Stimulated activated CD8-positive, alpha-beta memory T cell treated with anti-CD3 and anti-CD28 coated beads, Interleukin-4, amount 100 ng/mL, for 1 hour (primary cell): Measurements from ENCODE around the gene FAXDC2.
A peak's percentile ranks its signal among the peaks of the same experiment; 100 is the strongest.
"Not testable (repeated sequence)": the region's sequence is repeated elsewhere in the genome, so short reads cannot be mapped to it uniquely, and the experiment has no call there.

Experiments used
- DNase-seq, 2 donors: peaks; one replicate each; pipeline ENCODE4 v3.0.0-alpha.2; 2020; ENCODE audit warnings: low read depth in 2 of 2, low spot score in 1 of 2

FAXDC2 gene

GRCh38 chr5:154861946-154862345, 11.5 kb upstream of the FAXDC2 start:
- no peak for DNase-seq

GRCh38 chr5:154860765-154861164, 10.4 kb upstream of the FAXDC2 start:
- no peak for DNase-seq

- DNase-seq: no peak
Measured at GRCh38 chr5:154860123-154860522, 9.7 kb upstream of the FAXDC2 start.

GRCh38 chr5:154858972-154859871, 8.8 kb upstream of the FAXDC2 start:
- DNase-seq: no peak

- peak; percentile 95 for DNase-seq
Measured at GRCh38 chr5:154858297-154858971, 8.0 kb upstream of the FAXDC2 start, which contains the start of gene CNOT8. CNOT8 (plus strand) TSS chr5:154858627; CDS start chr5:154863279, 4,652 bp downstream.

- DNase-seq: peak; percentile 71 to 74
Measured at GRCh38 chr5:154857530-154858296, 7.3 kb upstream of the FAXDC2 start.

GRCh38 chr5:154851351-154851750, 948 bp upstream of the FAXDC2 start:
- DNase-seq: no peak

GRCh38 chr5:154849791-154850201, 607 bp downstream of the FAXDC2 start:
- DNase-seq: no peak

GRCh38 chr5:154849264-154849785, 1.1 kb downstream of the FAXDC2 start:
- no peak for DNase-seq

GRCh38 chr5:154844809-154845208, 5.6 kb downstream of the FAXDC2 start:
- DNase-seq: no peak

- no peak for DNase-seq
Measured at GRCh38 chr5:154842689-154843530, 7.5 kb downstream of the FAXDC2 start.

- DNase-seq: no peak
Measured at GRCh38 chr5:154841273-154841661, 9.1 kb downstream of the FAXDC2 start.

GRCh38 chr5:154840435-154841272, 9.7 kb downstream of the FAXDC2 start:
- no peak for DNase-seq

- no peak for DNase-seq
Measured at GRCh38 chr5:154837009-154837901, 13.1 kb downstream of the FAXDC2 start.

GRCh38 chr5:154836225-154836624, 14.2 kb downstream of the FAXDC2 start:
- DNase-seq: no peak

GRCh38 chr5:154835701-154836052, 14.7 kb downstream of the FAXDC2 start:
- DNase-seq: not testable (repeated sequence)

- DNase-seq: no peak
Measured at GRCh38 chr5:154834053-154834452, 16.4 kb downstream of the FAXDC2 start.

- not testable (repeated sequence) for DNase-seq
Measured at GRCh38 chr5:154832804-154833203, 17.6 kb downstream of the FAXDC2 start.

GRCh38 chr5:154831451-154831850, 19.0 kb downstream of the FAXDC2 start:
- DNase-seq: no peak
